ENCODE results near the gene SPAG7. TPM values are rescaled to one million over a fixed set of nuclear protein-coding genes. Genes with fewer than 3 reads are reported as not detected.

The SPAG7 gene
- total and polyA plus RNA-seq, 4 donors: 18.6 to 66.3 (median 26.0) TPM

- H3K36me3 ChIP-seq (ENCODE audit: control insufficient read depth in 4 of 4, insufficient read depth in 3 of 4, low read depth in 1 of 4, low read length in 3 of 4): peaks cover 0 to 7% (median 4%) of the 10 kb centered on the region in 4 donors
Measured at GRCh38 chr17:4959261-4959965, 8.2 kb downstream of the SPAG7 start.

More at GRCh38 chr17:4959261-4959965, 8.2 kb downstream of the SPAG7 start:
- no peak for DNase-seq (ENCODE audit: low spot score)
- no peaks in the 10 kb centered on the region for H3K9me3 ChIP-seq (ENCODE audit: control insufficient read depth in 4 of 4, low read length in 3 of 4)
- 82% methylated on average over 18 of the region's 18 CpGs for WGBS
- H3K9ac ChIP-seq (ENCODE audit: low read depth in 1 of 2, low read length in 2 of 2): no peak overlapping the region
- H3K27ac ChIP-seq (ENCODE audit: low read depth in 1 of 2, low read length in 2 of 2): no peak overlapping the region
- no peak overlapping the region for H3K4me3 ChIP-seq (ENCODE audit: low read depth in 1 of 3, low read length in 3 of 3)
- peaks cover 4 to 50% (median 37%) of the 10 kb centered on the region in 4 donors for H3K4me1 ChIP-seq (ENCODE audit: control insufficient read depth in 4 of 4, insufficient read depth in 4 of 4, low read length in 3 of 4)
- TF ChIP-seq ATF3 (IDR thresholded peaks at IDR 0.05): no peak
- no peak for TF ChIP-seq JUND (IDR thresholded peaks at IDR 0.05)
- TF ChIP-seq TAF1 (conservative IDR thresholded peaks at IDR 0.05): no peak
- no peak for TF ChIP-seq MAX (IDR thresholded peaks at IDR 0.05)
- TF ChIP-seq YY1 (IDR thresholded peaks at IDR 0.05): no peak
- TF ChIP-seq FOXA2 (IDR thresholded peaks at IDR 0.05): no peak
- no peak for TF ChIP-seq CTCF (IDR thresholded peaks at IDR 0.05; ENCODE audit: low read depth, low read length, missing input control)
- TF ChIP-seq, protein P1, sequence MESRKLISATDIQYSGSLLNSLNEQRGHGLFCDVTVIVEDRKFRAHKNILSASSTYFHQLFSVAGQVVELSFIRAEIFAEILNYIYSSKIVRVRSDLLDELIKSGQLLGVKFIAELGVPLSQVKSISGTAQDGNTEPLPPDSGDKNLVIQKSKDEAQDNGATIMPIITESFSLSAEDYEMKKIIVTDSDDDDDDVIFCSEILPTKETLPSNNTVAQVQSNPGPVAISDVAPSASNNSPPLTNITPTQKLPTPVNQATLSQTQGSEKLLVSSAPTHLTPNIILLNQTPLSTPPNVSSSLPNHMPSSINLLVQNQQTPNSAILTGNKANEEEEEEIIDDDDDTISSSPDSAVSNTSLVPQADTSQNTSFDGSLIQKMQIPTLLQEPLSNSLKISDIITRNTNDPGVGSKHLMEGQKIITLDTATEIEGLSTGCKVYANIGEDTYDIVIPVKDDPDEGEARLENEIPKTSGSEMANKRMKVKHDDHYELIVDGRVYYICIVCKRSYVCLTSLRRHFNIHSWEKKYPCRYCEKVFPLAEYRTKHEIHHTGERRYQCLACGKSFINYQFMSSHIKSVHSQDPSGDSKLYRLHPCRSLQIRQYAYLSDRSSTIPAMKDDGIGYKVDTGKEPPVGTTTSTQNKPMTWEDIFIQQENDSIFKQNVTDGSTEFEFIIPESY (IDR thresholded peaks at IDR 0.05): no peak
- no peak for TF ChIP-seq REST (IDR thresholded peaks at IDR 0.05)
- TF ChIP-seq SP1 (IDR thresholded peaks at IDR 0.05): no peak
- TF ChIP-seq RAD21 (IDR thresholded peaks at IDR 0.05): no peak
- TF ChIP-seq NR2F2 (IDR thresholded peaks at IDR 0.05): no peak
- TF ChIP-seq HNF4A (conservative IDR thresholded peaks at IDR 0.05): no peak
- no peaks in the 10 kb centered on the region for H3K27me3 ChIP-seq (ENCODE audit: control insufficient read depth in 4 of 4, insufficient read depth in 4 of 4, low read length in 3 of 4)
